GM23248 (cell line): ENCODE results near the gene PLA2G2D.

Experiments used
- EZH2 ChIP-seq: fragments of 200-600 bp; sonication (generic); IDR thresholded peaks from 2 replicates; pipeline ENCODE4 v1.6.1; 2018; ENCODE audit warnings: antibody characterized with exemption, mild to moderate bottlenecking; ENCODE audit not compliant: insufficient read depth, poor library complexity, severe bottlenecking
- EZH2phosphoT487 ChIP-seq: fragments of 200-600 bp; sonication (generic); IDR thresholded peaks from 2 replicates; pipeline ENCODE4 v1.6.1; 2018; ENCODE audit warnings: antibody characterized with exemption, moderate library complexity, mild to moderate bottlenecking, low read depth; ENCODE audit not compliant: insufficient read depth

DNA sequence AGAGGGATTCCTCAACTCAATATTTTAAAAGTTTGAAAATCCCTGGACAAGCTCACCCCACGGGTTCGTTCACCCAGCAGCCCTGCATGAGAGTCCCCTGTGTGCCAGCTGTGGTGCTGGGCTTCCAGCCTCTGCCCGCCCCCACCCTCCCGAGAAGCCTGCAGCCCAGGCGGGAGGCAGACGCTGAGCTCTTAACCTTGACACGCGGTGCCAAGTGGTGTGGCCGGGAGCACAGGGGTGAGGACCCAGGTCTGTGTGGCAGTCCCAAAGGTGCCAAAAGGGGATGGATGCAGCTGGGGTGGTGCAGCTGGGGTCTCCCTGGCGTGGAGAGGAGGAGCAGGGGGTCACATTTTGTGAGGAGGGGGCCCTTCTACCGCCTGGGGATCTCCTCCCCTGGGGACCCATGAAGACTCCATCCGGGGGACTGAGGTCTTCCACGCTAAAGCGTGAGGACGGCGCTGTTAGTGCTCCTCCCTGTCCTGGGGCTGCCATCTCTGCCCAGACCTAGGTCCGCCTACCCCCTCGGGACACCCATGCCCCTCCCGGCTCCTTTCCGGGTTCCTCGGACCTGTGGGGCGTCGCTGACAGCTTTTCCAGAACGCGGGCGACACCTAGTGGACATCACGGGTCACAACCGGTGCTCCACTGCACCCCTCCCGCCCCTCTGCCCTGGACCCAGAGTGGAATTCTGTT is 32.7 kb upstream of the PLA2G2D start:
- TF ChIP-seq EZH2 (no peak), EZH2phosphoT487 (no peak)
